NCI-H345 (cell line): Measurements from ENCODE around the gene CENPN.

ENCODE experiments used
- DNase-seq: peaks from one replicate; lab custom pipeline; 2025; lab: John Stamatoyannopoulos, UW

Gene CENPN

GRCh38 chr16:81081014-81081413 is 74.0 kb downstream of the CENPN start:
- DNase-seq, result no peak
